NOMO-1 treated with dmso at 0.1 percent for 144 hours (cell line): ENCODE results near the gene SERINC5.
A peak's percentile ranks its signal among the peaks of the same experiment; 100 is the strongest.
"Not testable (repeated sequence)": the region's sequence is repeated elsewhere in the genome, so short reads cannot be mapped to it uniquely, and the experiment has no call there.

Experiments used
- DNase-seq: peaks from one replicate; lab custom pipeline; 2025; ENCODE audit not compliant: unreplicated experiment; lab: John Stamatoyannopoulos, UW

Gene SERINC5

DNA sequence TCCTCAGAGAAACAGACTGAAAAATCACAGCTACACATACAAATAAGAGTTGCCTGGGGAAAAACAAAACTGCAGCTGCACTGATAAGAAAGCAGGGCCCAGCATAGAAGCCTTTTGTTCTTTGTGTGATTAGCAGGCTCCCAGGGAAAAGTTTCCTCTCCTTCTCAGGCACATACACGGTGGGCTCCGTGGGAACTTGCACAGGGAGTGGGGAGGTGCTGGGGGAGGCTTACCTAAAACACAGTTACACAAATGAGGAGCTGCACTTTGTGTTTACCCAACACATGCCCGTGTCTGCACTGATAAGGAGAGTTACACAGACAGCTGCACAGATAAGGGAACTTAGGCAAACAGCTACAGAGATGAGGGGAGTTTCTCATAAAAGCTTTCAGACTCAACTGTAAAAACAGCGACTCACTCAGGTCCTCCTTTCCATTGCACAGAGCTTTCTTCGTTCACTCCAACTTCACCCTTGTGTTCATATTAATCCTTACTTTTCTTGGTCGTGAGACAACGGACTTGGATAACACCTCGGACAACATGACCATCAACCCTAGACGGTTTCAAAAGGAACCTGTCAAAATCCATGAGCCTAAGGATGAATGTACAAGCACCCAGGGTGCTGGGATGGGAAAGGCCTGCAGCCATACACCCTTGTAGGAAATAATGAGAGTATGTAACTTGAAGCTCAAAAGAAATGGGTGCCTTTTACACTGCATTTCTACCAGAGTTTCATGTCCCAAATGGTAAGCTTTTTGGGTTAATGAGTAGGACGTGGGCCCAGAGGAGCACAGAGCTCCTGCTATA, 50.8 kb downstream of the SERINC5 start:
- DNase-seq = peak; percentile 17

DNA sequence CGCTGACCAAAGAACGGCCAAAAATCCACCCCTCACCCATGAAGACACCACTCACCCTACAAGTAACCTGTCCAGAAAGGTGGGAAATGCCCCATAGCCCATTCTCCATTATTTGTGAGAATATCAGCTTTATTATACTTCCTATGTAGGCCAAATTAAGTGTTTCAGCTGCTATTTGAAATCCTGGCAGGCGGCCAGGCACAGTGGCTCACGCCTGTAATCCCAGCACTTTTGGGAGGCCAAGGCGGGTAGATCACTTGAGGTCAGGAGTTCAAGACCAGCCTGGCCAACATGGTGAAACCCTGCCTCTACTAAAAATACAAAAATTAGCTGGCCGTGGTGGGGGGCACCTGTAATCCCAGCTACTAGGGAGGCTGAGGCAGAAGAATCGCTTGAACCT, 54.1 kb downstream of the SERINC5 start:
- DNase-seq = not testable (repeated sequence)

DNA sequence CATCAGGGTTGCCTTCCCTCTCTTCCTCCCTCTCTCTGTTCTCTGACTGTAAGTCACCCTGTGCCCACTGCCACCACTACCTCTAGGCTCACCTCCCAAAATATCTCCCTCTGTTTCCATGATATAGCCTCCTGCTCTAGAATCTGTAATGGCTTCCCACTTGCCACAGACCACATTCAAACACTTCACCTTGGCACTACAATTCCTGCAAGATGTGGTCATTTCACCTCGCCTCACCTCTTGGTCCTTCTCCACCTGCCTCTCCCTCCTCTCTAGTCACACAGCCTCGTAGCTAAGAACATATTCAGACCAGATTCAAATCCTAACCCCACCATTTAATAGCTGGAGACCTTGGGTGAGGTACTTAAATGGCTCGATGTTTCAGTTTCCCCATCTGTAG, 56.9 kb downstream of the SERINC5 start:
- DNase-seq = no peak

DNA sequence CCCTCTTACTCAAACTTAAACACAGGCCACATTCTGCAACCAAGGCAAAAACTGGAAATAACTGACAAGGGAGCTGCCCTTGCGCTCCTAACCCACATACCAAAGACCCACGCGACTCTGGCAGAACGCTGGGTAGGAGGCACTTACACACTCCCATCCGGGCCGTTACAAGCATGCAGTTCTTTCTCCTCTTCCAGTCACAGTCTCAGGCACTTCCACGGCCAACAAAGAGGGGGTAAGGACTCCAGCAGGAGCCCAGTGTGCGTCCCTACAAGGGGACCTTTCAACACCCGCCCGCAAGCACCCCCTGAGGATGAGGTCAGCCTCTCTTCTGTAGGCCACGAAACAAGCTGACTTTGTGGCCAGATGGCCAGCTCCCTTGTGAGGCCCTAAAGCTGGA, 57.4 kb downstream of the SERINC5 start:
- DNase-seq = no peak

DNA sequence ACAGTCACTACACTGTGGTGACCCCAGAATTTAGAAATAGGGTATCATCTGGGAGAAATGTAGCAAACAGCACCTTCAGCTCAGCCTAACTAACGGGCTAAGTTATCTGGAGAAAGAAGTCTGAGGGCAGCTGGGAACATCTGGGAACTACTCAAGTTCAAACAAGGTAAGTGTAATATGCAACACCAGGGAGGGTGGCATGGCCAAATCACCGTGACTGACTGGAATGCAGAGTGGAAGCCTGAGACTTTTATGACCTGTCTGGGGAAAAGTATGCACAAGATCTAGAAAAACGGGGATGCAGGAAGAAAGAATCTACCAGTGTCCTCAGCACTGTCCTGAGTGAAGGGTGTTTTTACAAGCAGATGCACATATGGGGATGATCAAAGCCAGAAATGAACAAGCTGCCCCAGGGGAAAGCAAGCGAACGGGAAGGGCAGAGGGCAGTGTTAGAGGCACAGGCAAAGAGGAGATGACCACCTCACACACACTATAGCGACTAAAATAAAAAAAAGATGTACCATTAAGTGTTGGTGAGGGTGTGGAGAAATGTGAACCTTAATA, 59.9 kb downstream of the SERINC5 start:
- DNase-seq = no peak

DNA sequence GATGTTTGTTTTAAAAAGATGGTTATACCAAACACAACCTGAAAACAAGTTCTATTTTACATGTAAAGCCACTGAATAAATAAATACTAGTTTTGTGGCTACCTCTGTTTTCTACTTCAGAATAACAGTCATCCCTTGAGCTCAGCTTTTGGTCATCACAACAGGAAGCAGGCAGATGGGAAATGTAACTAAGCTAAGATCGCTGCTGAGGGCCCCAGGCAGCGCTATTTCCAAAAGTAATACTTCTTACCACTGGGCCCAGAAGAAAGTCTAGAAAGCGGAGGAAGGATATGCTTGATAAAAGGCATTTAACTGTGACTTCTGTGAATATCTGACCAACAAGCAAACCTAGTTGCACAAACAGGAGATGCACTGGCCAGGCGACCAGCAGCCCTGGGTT, 61.4 kb downstream of the SERINC5 start:
- no peak for DNase-seq

DNA sequence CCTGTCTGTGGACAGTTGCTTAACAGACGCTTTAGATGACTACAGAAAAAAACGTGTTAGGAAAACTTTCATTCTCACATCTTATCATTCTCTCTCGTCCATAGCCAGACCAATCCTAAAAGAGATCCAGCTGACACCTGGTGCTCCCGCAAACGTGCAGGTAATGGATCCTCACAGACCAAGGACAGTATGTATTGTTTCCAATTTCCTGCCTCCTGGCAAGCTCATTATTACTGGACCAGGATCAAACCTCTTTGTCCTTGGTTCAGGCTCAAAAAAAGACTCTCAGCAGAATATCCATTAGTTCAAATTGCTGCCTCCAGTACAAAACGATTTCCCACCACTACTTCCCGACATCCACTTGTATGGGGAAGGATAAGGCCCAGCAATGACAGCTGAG, 62.4 kb downstream of the SERINC5 start:
- DNase-seq = no peak

DNA sequence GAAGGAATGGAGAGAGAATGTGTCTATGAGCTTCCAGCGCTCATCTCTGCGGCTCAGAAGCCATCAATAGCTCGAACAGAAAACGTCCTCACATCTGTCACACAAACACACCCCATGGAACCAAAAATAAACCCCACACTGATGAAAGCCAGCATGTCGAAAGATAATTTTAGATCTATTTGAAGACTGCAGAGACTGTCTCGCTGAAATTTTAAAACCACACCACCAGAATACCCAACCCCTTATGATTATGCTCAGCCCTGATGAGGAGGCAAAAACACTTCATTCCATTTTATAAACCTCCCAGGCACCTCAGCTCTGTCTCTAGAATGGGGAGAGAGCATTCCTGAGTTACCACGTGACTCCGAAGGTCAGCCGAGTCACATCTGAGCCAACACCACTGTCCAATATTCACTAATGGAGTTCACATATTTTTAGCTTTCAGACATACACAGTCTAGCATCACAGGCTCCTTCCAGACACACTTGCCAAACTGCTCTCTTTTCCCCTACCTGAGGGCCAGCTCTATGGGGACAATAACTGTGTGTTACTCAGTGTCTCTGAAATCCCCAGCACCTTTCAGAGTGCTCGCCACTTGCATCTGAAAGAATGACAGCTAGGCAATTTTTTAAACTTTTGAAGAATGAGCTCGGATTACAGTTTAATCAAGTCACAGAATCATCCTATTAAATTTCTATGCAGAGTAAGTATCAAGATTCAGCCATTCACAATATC, 63.2 kb downstream of the SERINC5 start:
- no peak for DNase-seq

DNA sequence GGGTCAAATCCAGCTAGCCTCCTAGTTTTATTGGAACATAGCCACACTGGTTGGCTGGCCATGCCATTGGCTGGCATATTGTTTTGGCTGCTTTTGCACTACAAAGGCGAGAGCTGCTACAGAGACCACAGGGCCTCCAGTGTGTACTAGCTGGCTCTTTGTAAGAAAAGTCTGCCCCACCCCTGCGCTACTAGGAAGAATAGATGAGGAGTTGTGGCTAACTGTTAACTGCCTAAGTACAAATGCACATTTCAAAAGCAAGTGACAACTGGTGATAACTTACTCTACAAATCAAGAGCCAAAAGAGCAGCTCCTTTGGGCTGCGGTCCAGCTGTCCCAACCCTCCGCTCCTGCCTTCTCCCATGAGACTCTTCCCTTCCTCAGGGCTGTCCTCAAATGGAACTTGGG, 63.9 kb downstream of the SERINC5 start:
- DNase-seq = no peak

DNA sequence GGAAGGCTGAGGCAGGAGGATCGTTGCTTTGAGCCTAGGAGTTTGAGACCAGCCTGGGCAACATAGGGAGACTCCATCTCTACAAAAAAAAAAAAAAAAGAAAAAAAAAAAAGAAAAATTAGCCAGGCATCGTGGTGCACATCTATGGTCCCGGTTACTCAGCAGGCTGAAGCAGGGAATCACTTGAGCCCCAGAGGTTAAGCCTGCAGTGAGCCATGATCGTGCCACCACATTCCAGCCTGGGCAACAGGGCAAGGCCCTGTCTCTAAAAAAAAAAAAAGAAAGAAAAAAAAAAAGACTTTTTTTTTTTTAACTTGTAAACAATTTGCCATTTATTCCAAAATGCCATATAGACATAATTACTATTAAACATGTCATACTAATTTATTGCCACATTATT, 64.5 kb downstream of the SERINC5 start:
- DNase-seq = no peak

DNA sequence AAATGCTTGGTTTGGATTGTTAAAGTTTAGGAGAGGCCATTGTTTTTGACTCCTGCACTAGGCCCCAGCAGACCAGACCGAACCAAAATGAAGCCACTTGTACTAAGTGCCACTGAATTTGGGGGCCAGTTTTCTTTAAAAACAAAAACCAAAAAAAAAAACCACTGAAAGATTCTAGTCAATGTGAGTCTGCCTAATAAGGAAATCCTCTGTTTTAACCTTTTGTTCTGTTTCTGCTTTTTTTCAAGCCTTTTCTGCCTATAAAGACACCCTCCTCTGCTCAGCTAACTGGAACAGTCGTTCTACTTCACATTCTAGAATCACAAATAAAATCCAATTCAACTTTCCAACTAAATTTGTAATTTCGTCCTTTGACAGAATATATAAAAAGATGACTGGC, 64.9 kb downstream of the SERINC5 start:
- DNase-seq = no peak

DNA sequence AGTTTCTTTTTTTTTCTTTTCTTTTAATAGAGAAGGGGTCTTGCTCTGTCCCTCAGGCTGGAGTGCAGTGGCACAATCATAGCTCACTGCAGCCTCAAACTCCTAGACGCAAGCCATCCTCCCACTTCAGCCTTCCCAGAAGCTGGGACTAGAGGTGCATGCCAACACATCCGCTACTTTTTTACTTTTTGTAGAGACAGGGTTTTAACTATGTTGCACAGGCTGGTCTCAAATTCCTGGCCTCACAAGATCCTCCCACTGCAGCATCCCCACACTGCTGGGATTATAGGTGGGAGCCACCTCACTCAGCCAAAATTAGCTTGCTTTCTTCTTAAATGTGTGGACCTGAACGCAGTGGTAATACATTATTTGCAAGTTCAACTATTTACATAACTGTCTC, 66.1 kb downstream of the SERINC5 start:
- DNase-seq = no peak

DNA sequence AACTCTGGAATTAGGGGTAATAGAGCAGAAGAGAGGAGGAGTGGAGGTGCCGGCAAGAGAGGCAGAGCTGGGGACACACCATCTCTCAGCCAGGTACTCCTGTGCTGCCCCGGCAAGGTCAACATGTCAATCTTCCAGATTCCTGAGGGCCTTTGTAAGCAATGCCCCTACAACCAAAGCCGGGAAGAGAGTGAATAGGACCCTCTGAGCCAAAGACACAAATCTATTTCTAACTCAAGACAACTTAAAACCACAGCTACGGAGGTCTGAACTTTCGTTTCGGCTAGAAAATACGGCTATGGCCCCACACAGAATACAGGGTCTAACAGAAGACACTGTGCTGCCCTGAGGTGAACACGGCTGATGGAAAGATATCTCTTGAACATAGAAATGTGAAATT, 66.6 kb downstream of the SERINC5 start:
- no peak for DNase-seq

DNA sequence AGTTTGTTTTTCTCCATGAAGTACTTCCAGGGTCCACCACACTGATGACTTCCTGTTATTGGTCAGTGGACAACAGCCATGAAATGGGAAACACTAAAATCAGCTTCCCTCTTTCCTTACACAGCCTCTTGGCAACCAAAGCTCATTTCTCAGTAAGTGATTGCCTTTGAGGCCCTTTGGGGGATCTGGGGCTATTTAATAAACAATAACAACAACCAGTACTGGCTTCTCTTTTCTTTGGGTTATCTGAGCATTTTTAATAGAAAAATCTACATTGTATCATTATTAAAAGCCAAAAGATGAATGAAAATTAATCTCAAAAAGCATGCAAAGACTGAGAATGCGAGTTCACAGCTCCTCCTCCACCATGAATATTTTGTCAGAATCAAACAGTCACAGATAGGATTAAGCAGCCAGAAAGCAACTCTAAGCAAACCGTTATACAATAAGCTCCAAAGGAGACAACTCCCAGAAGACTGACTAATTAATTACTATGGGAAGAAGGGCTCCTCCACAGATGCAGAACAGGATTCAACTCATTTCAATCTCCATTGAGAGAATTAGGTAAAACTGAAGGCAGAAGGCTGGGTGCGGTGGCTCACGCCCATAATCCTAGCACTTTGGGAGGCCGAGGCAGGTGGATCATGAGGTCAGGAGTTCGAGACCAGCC, 68.3 kb downstream of the SERINC5 start:
- DNase-seq = no peak

DNA sequence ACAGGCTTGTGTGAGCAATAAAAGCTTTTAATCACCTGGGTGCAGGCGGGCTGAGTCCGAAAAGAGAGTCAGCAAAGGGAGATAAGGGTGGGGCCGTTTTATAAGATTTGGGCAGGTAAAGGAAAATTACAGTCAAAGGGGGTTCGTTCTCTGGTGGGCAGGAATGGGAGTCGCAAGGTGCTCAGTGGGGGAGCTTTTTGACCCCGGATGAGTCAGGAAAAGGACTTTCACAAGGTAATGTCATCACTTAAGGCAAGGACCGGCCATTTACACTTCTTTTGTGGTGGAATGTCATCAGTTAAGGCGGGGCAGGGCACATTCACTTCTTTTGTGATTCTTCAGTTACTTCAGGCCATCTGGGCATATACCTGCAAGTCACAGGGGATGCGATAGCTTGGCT, 70.3 kb downstream of the SERINC5 start:
- not testable (repeated sequence) for DNase-seq

DNA sequence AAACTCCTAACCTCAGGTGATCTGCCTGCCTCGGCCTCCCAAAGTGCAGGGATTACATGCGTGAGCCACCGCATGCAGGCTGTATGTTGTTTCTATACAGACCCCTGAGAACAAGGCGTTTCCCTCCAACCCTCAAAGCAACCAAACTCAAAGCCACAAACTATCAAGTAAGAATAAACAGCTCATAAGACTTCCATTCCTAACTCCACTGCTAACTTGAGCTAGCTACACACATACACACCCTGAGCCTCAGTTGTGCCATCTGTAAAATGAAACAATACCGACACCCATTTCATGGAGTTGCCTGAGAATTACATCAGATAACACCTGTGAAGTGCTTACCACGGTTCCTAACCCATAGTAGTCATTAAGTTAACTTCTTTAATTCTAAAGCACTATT, 70.8 kb downstream of the SERINC5 start:
- DNase-seq = no peak

DNA sequence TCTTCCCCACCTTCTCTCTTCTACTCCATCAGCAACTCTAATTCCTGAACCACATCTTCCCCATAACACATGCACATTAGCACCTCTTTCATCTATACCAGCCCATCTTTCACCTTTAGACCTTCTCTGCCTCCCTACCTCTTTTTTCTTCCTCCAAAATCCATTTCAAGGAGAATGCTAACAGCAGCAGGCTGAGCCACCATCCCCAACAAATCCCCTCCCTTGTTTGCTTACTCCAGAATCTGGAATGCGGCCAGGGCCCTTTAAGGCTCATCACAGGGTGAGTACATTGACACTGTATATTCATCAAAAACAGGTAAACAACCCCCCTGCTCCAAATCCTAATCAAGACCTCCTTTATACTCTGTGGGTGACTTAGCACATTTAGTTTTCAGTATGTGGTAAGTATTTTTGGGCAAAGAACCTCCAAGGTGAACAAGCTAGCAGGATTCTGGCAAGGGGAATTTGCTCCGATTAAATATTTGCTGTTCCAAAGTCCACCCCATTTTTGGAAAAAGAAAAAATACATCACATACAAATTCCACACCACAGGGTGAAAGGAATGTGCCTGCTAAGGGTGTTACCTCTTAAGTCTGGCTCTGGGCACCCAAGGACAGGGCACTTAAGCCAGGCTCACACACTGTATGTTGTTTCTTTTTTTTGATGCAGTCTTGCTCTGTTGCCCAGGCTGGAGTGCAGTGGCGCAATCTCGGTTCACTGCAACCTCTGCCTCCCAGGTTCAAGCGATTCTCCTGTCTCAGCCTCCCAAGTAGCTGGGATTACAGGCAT, 71.4 kb downstream of the SERINC5 start:
- no peak for DNase-seq

DNA sequence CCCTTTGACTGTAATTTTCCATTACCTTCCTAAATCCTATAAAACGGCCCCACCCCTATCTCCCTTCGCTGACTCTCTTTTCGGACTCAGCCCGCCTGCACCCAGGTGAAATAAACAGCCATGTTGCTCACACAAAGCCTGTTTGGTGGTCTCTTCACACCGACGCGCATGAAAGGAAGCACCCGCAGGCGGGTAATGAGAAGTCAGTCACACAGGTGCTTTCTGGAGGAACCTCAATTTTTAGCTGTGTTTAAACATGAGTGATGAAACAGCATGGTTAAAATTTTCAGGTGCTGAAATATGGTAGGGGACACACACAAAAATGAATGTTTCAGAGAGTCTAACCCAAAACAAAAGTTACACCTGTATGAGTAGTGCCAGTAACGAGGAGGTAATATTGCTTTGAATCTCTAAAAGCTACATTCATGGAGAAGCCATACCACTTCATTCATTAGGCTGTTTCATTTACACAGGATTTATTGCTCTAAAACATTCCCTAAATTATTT, 72.1 kb downstream of the SERINC5 start:
- not testable (repeated sequence) for DNase-seq

DNA sequence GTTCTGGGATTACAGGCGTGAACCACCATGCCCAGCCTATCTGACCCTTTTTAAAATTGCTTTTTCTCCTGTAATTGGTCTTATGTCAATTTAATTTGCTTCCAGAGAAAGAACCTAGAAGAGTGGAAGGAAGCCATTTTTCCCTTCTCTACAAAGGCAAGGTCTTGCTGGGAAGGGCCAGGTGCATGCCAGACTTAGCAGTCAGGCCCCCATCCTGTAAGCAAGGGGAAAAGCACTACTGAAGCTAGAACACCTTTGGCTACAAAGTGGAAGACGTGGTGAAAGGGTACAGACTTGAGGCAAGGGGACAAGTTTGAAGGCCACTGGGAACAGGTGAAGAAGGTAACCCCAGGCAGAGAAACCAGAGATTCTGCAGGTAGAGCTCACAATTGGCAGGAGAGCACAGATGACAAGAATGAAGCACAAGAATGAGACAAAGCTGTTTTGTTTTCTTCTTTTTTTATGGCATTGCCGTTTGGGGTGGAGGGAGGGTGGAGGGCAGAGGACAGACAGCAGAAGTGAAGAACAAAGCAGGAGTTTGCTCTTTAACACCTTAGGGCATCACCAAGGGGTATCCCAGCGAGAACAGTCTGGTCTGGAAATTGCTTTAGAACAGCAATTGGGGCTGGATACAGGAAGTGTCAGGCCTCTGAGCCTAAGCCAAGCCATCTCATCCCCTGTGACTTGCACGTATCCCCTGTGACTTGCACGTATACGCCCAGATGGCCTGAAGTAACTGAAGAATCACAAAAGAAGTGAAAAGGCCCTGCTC, 72.9 kb downstream of the SERINC5 start:
- DNase-seq = no peak

DNA sequence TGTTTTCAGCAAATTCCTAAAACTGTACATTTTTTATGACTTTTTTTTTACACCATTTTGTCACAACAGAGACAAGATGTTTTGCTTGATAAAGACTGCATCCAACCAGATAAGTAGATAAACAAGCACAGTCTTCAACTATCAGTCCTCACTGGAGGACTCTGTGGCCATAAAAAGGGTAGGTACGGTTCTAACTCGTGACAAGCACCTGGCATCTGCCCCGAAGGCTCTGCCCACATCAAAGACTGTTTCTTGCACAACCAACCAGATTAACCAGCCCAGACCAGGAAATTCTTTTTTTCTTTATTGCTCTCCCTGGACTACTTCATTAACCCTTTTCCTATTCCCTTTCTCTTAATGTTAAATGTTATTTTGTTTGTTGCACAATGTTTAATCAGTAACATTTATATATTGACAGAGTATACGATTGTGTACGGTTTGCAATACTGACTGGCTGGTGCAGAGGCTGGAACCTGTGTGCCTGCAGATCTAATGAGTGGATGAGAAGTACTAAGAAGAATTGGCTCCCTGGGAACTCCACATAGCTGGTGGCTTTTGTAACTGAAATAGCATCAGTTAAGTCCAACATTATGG, 74.1 kb downstream of the SERINC5 start:
- peak; percentile 17 for DNase-seq
